Spleen (tissue), 7 donors: ENCODE measurements around the gene MINDY4B.

Source experiments
- CTCF ChIP-seq, 11 experiments: fragments of 200-600 bp in 7 of 11; fragments of 450-650 bp in 4 of 11; sonication (generic) in 4 of 11; IDR thresholded peaks in 8 of 11; conservative IDR thresholded peaks in 3 of 11; 1 replicate in 7 of 11; 2 replicates in 4 of 11; pipeline versions ENCODE4 v1.4.0 to v1.8.0; 2016 to 2021; ENCODE audit warnings: antibody characterized with exemption in 11 of 11, inconsistent platforms in 4 of 11, mild to moderate bottlenecking in 1 of 11
- POLR2A ChIP-seq, 3 donors: fragments of 450-650 bp; IDR thresholded peaks; one replicate each; pipeline ENCODE4 v1.5.1; 2017; ENCODE audit warnings: antibody characterized with exemption in 3 of 3, mild to moderate bottlenecking in 1 of 3
- donor health status: DM: no; HTN: no; CAD: no; lungs with moderate emphysema.
- donor health status: DM: no; HTN: no; CAD: no.
- donor health status: DM: no; HTN: no; CAD: no.

- no peak for TF ChIP-seq CTCF (IDR thresholded peaks at IDR 0.05 in 8 of 11, conservative IDR thresholded peaks at IDR 0.05 in 3 of 11)
- TF ChIP-seq POLR2A (IDR thresholded peaks at IDR 0.05): no peak
Observed at GRCh38 chr3:150905339-150905738, at the start of gene MINDY4B.
